CD1c-positive myeloid dendritic cell (primary cell): Measurements from ENCODE around the gene TBC1D24.
A peak's percentile ranks its signal among the peaks of the same experiment; 100 is the strongest.
"Not testable (repeated sequence)": the region's sequence is repeated elsewhere in the genome, so short reads cannot be mapped to it uniquely, and the experiment has no call there.

Experiments used
- DNase-seq: peaks from one replicate; pipeline ENCODE4 v3.0.0-alpha.2; 2016; ENCODE audit errors: extremely low spot score

Gene TBC1D24

DNA sequence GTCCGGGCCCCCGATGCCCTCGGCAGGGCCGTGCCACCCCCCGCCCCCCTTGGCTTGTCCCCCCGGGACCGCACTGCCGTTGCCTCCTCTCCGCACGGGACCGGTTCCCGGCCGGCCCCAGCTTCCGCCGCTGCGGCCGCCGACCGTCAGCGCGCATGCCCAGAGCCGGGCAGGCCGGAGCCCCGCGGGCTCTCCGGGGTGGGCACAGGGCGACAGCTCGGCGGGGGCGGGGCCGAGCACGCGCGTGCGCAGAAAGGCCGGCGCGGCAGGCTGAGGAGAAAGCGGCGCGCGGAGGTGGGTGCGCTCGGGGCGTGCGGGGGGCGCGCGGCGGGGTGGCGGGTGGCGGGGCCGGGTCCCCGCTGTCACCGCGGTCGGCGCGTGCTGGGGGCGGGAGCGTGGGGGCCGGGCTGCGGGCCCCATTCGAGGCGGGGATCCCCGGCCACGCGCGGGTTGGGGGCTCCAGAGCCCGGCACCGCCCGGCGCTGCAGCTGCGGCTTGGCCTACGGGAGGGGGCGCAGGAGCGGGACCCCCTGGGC lies at the start of gene TBC1D24:
TSS of gene TBC1D24 (plus strand) at position 251 of the 536 bp plus-strand sequence. CDS start 21,022 bp downstream, outside the sequence.
- peak; percentile 92 for DNase-seq

DNA sequence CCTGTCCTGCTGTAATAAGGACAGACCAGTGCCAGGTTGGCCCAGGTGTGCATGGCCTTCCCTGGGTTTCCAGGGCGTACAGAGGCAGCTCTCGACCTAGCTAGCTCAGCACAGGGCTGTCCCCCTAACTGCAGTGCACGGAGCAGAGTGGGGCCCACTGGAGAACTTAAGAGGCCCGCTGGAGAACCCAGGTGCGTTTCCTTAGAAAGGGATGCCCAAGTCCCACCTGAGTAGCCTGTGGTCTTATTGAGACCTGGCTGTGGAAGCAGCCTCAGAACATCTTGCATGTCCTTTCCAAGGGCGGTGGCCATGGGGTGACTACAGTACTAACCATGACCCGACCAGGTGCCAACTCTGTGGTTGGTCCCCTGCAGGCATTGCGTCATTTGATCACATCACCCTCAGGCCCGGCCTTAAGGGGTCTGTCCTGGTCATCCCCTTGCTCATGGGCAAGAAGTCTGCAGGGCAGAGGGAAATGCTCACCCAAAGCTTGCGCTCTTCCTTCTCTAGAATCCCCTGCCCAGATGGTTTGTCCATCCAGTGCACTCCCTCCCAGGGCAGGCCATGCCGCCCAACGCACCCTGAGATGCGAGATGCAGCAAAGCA lies 49.0 kb upstream of the TBC1D24 start:
- DNase-seq: no peak

DNA sequence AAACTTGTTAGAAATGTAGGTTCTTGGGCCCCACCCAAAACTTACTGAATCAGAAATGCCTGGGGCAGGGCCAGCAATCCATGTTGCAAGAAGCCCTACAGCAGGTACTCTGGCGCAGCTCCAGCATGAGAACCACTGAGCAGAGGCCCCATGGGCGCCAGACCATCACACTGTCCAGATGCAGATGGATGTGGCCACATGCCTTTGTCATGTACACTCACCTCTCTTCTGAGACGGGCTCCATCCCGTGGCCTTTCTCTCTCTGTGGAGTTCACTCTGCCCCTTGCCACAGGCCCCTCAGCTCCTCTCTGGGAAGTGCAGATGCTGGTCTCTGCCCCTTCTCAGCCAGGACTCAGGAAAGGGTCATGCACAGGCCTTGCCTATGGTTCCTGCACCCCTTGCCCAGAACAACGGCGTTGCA lies 48.0 kb upstream of the TBC1D24 start:
- no peak for DNase-seq

- DNase-seq: no peak
Measured at GRCh38 chr16:2427526-2427925, 47.4 kb upstream of the TBC1D24 start.

GRCh38 chr16:2428051-2428783 lies 46.7 kb upstream of the TBC1D24 start:
- DNase-seq: no peak

- no peak for DNase-seq
Measured at GRCh38 chr16:2428784-2429033, 46.2 kb upstream of the TBC1D24 start.

- DNase-seq: peak; percentile 98
Measured at GRCh38 chr16:2429034-2429770, 45.7 kb upstream of the TBC1D24 start, which contains the start of gene CCNF. TSS of gene CCNF (plus strand) at chr16:2429447. CDS start at chr16:2429482, 35 bp downstream.

DNA sequence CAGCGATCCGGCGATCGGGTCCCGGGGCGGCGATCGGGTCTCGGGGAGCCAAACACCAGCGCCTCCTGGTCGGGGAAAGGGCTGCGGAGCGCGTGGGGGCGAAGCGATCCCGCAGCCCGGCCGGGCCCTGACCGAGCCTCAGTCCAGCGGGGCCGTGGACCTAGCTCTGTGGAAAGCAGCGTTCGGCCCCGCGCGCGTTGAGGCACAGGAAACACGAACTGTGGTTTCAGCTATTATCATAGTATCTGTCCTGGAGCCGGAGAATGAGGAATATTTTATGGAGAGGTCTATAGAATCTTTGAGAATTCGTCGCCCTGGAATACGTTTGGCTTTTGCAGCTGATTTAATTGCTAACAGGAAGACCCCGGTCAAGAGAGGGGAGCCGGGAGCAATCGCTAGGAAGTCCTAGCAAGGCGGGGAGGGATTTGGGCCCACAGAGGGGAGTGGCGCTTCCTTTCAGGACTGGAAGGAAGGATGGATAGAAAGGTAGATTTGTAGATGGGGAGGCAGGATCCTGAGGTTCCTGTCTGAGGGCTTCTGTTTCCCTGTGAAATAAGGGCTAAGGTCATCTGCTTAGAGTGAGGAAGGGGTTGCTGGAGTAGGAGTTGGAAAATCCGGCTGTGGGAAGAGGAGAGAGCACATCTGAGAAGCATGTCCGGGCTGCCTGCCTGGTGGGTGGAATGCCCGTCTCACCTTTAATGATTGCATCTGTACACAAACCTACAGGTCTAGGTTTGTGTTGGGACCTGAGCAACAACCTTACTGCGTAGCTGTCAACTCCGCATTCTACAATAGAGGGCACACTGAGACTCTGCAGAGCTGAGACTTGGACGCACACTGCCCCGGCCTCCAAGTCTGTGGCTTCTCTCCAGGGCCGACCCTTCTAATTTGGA lies 44.9 kb upstream of the TBC1D24 start:
- peak; percentile 6 for DNase-seq

GRCh38 chr16:2432286-2432685 lies 42.6 kb upstream of the TBC1D24 start:
- DNase-seq: no peak

DNA sequence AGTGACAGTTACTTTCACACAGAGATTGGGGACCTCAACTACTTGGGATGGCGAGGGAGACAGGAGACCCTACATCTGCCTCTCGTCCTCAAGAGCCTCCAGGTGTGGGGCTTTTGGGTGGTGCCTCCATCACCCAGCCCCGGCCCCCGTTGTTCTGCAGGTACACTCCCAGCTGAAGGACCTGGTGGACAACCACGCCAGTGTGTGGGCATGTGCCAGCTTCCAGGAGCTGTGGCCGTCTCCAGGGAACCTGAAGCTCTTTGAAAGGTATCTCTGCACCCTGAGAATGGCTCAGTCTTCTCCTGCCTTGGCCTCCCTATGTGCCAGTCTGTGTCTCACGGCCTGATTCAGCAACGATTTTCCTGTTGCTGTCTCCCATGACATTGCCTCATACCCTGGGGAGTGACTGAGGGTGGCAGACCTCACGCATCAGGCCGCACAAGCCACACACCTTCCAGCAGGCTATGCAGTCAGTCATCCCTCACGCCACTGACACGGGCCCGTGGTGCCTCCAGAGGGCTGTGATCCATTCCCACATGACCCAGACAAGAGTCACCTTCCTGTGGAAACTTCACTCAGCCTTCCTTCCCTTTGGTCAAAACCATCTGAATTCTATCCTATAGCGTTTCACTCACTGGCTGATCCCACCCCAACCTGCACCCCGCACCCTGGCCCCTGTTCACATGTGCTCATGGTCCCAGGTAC lies 42.0 kb upstream of the TBC1D24 start:
- no peak for DNase-seq

DNA sequence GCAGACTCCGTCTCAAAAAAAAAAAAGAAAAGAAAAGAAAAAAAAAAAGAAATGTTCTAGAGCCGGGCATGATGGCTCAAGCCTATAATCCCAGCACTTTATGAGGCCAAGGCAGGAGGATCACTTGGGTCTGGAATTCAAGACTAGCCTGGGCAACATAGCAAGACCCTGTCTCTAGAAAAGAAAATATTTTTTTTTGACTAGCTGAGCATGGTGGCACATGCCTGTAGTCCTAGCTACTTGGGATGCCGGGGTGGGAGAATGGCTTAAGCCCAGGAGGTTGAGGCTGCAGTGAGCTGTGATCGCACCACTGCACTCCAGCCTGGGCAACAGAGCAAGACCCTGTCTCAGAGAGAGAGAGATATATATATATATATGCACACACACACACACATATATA lies 39.7 kb upstream of the TBC1D24 start:
- DNase-seq: not testable (repeated sequence)

DNA sequence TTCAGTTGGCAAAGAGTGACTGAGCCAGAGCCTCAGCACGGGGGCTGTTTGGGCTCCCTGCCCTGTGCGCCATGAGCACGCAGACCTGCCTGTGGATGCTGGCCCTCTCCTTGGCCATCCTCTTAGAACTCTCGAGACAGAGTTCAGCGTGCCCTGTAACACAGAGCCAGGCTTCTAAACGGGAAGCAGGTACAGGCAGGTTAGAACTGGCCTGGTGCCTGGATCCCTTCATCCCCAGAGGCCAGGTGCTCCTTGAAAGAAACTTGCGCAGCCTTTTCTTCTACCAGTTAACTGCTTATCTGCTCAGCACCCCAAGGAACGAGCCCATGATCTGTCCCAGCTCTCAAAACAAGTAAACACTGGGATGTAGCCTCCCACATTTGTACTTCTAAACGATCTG lies 38.8 kb upstream of the TBC1D24 start:
- DNase-seq: no peak

- no peak for DNase-seq
Measured at GRCh38 chr16:2437032-2437790, 37.7 kb upstream of the TBC1D24 start.

DNA sequence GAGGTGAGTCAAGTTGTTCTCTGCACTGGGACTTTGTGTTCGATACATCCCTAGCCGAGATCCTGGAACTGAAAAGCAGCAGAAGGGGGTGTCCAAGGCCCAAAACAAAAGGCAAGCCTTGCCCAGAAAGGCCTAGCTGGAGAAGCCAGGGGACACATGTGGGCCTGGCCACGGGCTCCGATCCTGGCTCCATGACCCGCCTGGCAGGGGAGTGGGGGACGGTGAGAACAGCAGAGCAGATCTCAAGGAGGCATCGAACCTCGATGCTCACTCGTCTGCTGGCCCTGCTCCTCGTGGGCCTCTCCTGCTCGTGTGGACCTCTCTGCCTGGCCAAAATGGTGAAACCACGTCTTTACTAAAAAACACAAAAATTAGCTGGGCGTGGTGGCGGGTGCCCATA lies 36.8 kb upstream of the TBC1D24 start:
- DNase-seq: no peak

DNA sequence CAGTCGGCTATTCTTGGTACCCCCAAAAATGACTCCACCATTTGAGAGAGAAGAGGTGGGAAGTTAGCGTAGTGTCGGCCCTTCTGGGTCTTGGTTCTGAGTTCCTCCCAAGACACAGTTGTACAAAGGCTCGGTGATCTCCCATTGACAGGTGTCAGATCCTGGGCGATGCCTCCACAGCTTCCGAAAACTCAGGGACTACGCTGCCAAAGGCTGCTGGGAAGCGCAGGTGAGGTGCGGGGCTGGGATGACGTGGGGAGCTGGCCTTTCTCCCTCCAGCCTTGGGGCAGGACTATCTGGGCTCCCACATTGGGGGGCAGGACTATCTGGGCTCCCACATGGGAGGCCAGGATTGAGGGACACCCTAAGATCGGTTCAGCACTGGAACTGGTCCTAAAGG lies 35.3 kb upstream of the TBC1D24 start:
- DNase-seq: no peak

DNA sequence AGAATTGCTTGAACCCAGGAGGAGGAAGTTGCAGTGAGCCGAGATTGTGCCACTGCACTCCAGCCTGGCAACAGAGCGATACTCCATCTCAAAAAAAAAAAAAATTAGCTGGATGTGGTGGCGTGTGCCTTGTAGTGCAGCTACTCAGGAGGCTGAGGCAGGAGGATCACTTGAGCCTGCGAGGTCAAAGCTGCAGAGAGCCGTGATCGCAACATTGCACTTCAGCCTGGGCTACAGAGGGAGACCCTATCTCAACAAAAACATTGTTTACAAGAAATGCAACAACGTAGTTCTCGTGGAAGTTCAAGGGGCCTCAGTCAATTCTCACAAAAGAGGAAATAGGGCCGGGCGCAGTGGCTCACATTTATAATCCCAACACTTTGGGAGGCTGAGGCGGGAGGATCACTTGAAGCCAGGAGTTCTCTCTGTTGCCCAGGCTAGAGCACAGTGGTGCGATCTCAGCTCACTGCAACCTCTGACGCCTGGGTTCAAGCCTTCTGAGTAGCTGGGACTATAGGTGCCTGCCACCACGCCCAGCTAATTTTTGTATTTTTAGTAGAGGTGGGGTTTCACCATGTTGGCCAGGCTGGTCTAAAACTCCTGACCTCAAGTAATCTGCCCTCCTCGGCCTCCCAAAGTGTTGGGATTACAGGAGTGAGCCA lies 33.7 kb upstream of the TBC1D24 start:
- not testable (repeated sequence) for DNase-seq

- no peak for DNase-seq
Measured at GRCh38 chr16:2443555-2443954, 31.4 kb upstream of the TBC1D24 start.

DNA sequence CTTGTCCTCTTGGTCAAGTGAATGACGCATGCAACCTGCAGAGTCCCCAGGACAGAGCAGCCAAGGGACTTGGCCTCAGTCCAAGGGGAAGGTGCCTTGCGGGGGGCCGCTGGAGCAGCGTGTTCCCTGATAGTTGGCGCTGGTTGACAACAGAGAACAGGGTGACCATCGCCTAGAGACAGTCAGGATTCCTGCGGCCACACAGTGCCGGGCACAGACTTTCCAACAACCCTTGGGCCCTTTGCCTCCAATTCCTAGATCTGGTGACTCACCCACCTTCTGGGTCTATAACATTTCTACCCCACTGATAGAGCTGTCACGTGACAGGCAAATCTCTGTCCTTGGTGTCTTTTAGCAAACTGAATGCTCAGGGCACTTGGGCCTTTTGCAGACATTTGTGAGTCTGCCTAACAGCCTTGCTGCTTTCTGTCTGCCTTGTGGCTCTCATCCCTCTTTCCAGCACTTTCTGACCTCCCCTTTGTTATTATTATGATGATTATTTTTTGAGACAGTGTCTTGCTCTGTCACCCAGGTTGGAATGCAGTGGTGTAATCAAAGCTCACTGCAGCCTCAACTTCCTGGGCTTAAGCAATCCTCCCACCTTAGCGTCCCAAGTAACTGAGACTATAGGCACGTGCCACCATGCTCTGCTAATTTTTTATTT lies 26.9 kb upstream of the TBC1D24 start:
- no peak for DNase-seq

DNA sequence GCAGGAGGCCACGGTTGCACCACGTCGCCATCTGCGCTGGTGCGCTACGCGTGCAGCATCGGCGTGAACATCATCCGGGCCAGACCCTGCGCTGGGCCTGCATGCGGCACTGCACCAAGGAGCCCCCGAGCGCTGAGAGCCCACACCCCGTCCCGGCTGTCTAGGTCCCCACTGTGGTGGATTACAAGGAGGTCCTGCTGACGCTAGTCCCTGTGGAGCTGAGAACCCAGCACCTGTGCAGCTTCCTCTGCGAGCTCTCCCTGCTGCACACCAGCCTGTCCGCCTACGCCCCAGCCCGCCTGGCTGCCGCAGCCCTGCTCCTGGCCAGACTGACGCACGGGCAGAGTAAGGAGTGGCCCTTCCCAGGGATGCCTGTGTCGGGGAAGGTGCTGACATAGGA lies 25.8 kb upstream of the TBC1D24 start:
- no peak for DNase-seq
